Hematopoietic multipotent progenitor cell treated with erythropoietin and hydrocortisone succinate and interleukin-3 and kit ligand, for 17 days (in vitro differentiated cells): Measurements from ENCODE around the gene BCL2L13.
"Not testable (repeated sequence)": the region's sequence is repeated elsewhere in the genome, so short reads cannot be mapped to it uniquely, and the experiment has no call there.

Source experiments
- DNase-seq: peaks from one replicate; pipeline ENCODE4 v3.0.0-alpha.2; 2015; ENCODE audit warnings: low spot score

The BCL2L13 gene

GRCh38 chr22:17728786-17729185 is 90.2 kb downstream of the BCL2L13 start:
- no peak for DNase-seq

- DNase-seq, result no peak
Observed at GRCh38 chr22:17729561-17729960, 91.0 kb downstream of the BCL2L13 start.

- no peak for DNase-seq
Observed at GRCh38 chr22:17732251-17732854, 93.8 kb downstream of the BCL2L13 start.

GRCh38 chr22:17733466-17733865 is 94.9 kb downstream of the BCL2L13 start:
- DNase-seq, result no peak

GRCh38 chr22:17734187-17734586 is 95.6 kb downstream of the BCL2L13 start:
- no peak for DNase-seq

- DNase-seq, result no peak
Observed at GRCh38 chr22:17738386-17739128, 100.0 kb downstream of the BCL2L13 start.

- DNase-seq, result no peak
Observed at GRCh38 chr22:17739196-17739975, 100.8 kb downstream of the BCL2L13 start.

GRCh38 chr22:17741866-17742526 is 103.4 kb downstream of the BCL2L13 start:
- DNase-seq, result no peak

GRCh38 chr22:17742527-17742902 is 104.0 kb downstream of the BCL2L13 start:
- DNase-seq, result peak; percentile 79

GRCh38 chr22:17743661-17744411 is 105.3 kb downstream of the BCL2L13 start:
- no peak for DNase-seq

- DNase-seq, result no peak
Observed at GRCh38 chr22:17744430-17744829, 105.9 kb downstream of the BCL2L13 start.

- no peak for DNase-seq
Observed at GRCh38 chr22:17746916-17747315, 108.4 kb downstream of the BCL2L13 start.

GRCh38 chr22:17748555-17749353 is 110.2 kb downstream of the BCL2L13 start:
- DNase-seq, result no peak

- DNase-seq, result no peak
Observed at GRCh38 chr22:17749605-17750395, 111.2 kb downstream of the BCL2L13 start.

- DNase-seq, result no peak
Observed at GRCh38 chr22:17751596-17751995, 113.0 kb downstream of the BCL2L13 start.

GRCh38 chr22:17753401-17753989 is 114.9 kb downstream of the BCL2L13 start:
- DNase-seq, result no peak

- DNase-seq, result peak; percentile 42
Observed at GRCh38 chr22:17754233-17754925, 115.8 kb downstream of the BCL2L13 start.

- DNase-seq, result no peak
Observed at GRCh38 chr22:17761138-17761488, 122.6 kb downstream of the BCL2L13 start.

- not testable (repeated sequence) for DNase-seq
Observed at GRCh38 chr22:17763442-17763841, 124.9 kb downstream of the BCL2L13 start.
